Trophoblast cell (in vitro differentiated cells and primary cell): ENCODE results near the gene COPS7A.
A peak's percentile ranks its signal among the peaks of the same experiment; 100 is the strongest.
"Not testable (repeated sequence)": the region's sequence is repeated elsewhere in the genome, so short reads cannot be mapped to it uniquely, and the experiment has no call there.

Experiments used
- DNase-seq, 2 donors: peaks; one replicate each; pipeline ENCODE4 v3.0.0-alpha.2; 2016
- H2AFZ ChIP-seq: 2 replicates; pipeline ENCODE4 v1.6.1; 2013; ENCODE audit warnings: low read length, moderate library complexity, mild to moderate bottlenecking; ENCODE audit not compliant: insufficient read depth, poor library complexity
- H2AK5ac ChIP-seq: 2 replicates; pipeline ENCODE4 v1.6.1; 2013; ENCODE audit warnings: mild to moderate bottlenecking, low read length
- H2BK120ac ChIP-seq: 2 replicates; pipeline ENCODE4 v1.6.1; 2013; ENCODE audit warnings: low read length, mild to moderate bottlenecking, moderate library complexity; ENCODE audit not compliant: insufficient read depth, poor library complexity
- H2BK12ac ChIP-seq: 2 replicates; pipeline ENCODE4 v1.6.1; 2013; ENCODE audit warnings: mild to moderate bottlenecking, low read length, moderate library complexity
- H2BK5ac ChIP-seq: 2 replicates; pipeline ENCODE4 v1.6.1; 2013; ENCODE audit warnings: low read length, low read depth, moderate library complexity, mild to moderate bottlenecking; ENCODE audit not compliant: poor library complexity
- H3K14ac ChIP-seq: 2 replicates; pipeline ENCODE4 v1.6.1; 2013; ENCODE audit warnings: mild to moderate bottlenecking, low read length
- H3K18ac ChIP-seq: 2 replicates; pipeline ENCODE4 v1.6.1; 2013; ENCODE audit warnings: mild to moderate bottlenecking, low read length
- H3K23ac ChIP-seq: 2 replicates; pipeline ENCODE4 v1.6.1; 2013; ENCODE audit warnings: low read length
- H3K27ac ChIP-seq: 2 replicates; pipeline ENCODE4 v1.5.1; 2013; ENCODE audit warnings: low read depth, mild to moderate bottlenecking, inconsistent platforms, low read length, moderate library complexity
- H3K27me3 ChIP-seq: 2 replicates; pipeline ENCODE4 v1.6.1; 2013; ENCODE audit warnings: inconsistent platforms, mild to moderate bottlenecking, low read length, moderate library complexity; ENCODE audit not compliant: insufficient read depth
- H3K36me3 ChIP-seq, 2 experiments: 1 replicate in 1 of 2; 2 replicates in 1 of 2; pipeline ENCODE4 v1.6.1; 2013; ENCODE audit warnings: low read length in 2 of 2, mild to moderate bottlenecking in 2 of 2, moderate library complexity in 1 of 2; ENCODE audit not compliant: insufficient read depth in 2 of 2, control insufficient read depth in 1 of 2
- H3K4ac ChIP-seq: 2 replicates; pipeline ENCODE4 v1.6.1; 2013; ENCODE audit warnings: low read depth, mild to moderate bottlenecking, low read length, moderate library complexity
- H3K4me1 ChIP-seq, 2 experiments: 1 replicate in 1 of 2; 2 replicates in 1 of 2; pipeline ENCODE4 v1.6.1; 2013; ENCODE audit warnings: low read length in 2 of 2, mild to moderate bottlenecking in 2 of 2, moderate library complexity in 1 of 2; ENCODE audit not compliant: insufficient read depth in 2 of 2, control insufficient read depth in 1 of 2
- H3K4me2 ChIP-seq: 2 replicates; pipeline ENCODE4 v1.6.1; 2013; ENCODE audit warnings: inconsistent platforms, mild to moderate bottlenecking, low read length, moderate library complexity
- H3K4me3 ChIP-seq: 2 replicates; pipeline ENCODE4 v1.5.1; 2013; ENCODE audit warnings: mild to moderate bottlenecking, low read depth, low read length, inconsistent platforms
- H3K79me1 ChIP-seq: one replicate; pipeline ENCODE4 v1.6.1; 2013; ENCODE audit warnings: low read length
- H3K79me2 ChIP-seq: 2 replicates; pipeline ENCODE4 v1.6.1; 2013; ENCODE audit warnings: low read length, mild to moderate bottlenecking; ENCODE audit not compliant: control insufficient read depth, insufficient read depth, poor library complexity
- H3K9ac ChIP-seq: 2 replicates; pipeline ENCODE4 v1.6.1; 2013; ENCODE audit warnings: mild to moderate bottlenecking, low read length
- H3K9me3 ChIP-seq: 2 replicates; pipeline ENCODE4 v1.6.1; 2013; ENCODE audit warnings: low read depth, mild to moderate bottlenecking, control low read depth, inconsistent platforms, low read length; ENCODE audit not compliant: insufficient read depth
- H4K12ac ChIP-seq: 2 replicates; pipeline ENCODE4 v1.6.1; 2013; ENCODE audit warnings: low read depth, mild to moderate bottlenecking, low read length, moderate library complexity
- H4K8ac ChIP-seq: 2 replicates; pipeline ENCODE4 v1.6.1; 2013; ENCODE audit warnings: low read depth, mild to moderate bottlenecking, low read length, moderate library complexity
- H4K91ac ChIP-seq: one replicate; pipeline ENCODE4 v1.6.1; 2013; ENCODE audit warnings: low read depth, mild to moderate bottlenecking, low read length, moderate library complexity
- WGBS: extraction: QIAGEN DNeasy Blood & Tissue Kit; methylation state at CpG from one replicate; pipeline ENCODE4 v1.1.7; 2013; ENCODE audit warnings: missing lambda C conversion rate; ENCODE audit not compliant: insufficient read length, insufficient coverage; ENCODE audit errors: extremely low coverage; 5-methylcytosine and 5-hydroxymethylcytosine counted together

Gene COPS7A

DNA sequence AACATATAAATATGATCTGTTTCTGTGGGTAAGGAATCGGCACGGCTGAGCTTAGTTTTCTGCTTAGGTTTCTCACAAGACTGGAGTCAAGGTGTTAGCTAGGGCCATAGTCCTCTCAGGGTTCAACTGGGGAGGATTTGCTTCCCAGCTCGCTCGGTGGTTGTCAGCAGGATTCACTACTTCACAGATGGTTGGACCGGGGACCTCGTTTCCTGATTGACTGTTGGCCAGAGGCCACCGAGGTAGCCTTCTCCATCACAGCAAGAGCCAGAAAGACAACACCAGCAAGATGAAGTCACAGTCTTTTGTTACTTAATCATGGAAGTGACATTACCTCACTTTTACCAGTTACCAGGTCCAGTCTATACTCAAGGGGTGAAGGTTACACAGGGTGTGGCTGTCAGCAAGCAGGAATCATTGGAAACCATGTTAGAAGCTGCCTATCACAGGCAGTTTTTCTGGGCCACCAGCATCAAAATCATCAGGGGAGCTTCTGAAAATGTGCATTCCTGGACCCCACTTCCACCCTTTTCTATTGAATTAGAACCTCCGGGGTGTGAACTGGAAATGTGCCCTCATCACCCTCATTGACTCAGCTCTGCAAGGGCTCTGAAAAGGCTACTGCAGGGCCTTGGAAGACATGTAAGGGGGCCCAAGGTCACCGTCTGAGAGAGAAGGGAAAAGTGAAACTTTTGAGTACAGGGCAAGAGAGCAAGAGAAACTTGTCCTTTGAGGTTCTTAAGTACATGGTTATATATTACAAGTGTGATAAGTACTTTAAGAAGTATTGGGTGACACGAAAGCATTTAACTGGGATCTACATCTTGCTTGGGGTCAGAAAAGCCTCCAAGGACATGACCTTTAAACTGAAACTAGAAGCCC lies 10.9 kb downstream of the COPS7A start:
- no peak for DNase-seq
- no peak overlapping the region for H3K18ac ChIP-seq
- no peak overlapping the region for H3K9ac ChIP-seq
- no peaks in the 10 kb centered on the region for H3K79me2 ChIP-seq
- no peak overlapping the region for H2AK5ac ChIP-seq
- H3K79me1 ChIP-seq: no peaks in the 10 kb centered on the region
- no peak overlapping the region for H2AFZ ChIP-seq
- H3K27ac ChIP-seq: no peak overlapping the region
- H3K14ac ChIP-seq: no peak overlapping the region
- H3K4ac ChIP-seq: no peak overlapping the region
- H3K9me3 ChIP-seq: no peaks in the 10 kb centered on the region
- no peak overlapping the region for H4K91ac ChIP-seq
- H2BK5ac ChIP-seq: no peak overlapping the region
- no CpG with 5 or more reads among the region's 10 CpGs for WGBS
- no peaks in the 10 kb centered on the region for H3K4me1 ChIP-seq
- H3K23ac ChIP-seq: no peak overlapping the region
- H3K4me2 ChIP-seq: no peak overlapping the region
- H2BK12ac ChIP-seq: no peak overlapping the region
- H2BK120ac ChIP-seq: no peak overlapping the region
- H3K36me3 ChIP-seq: peaks cover 16 to 28% of the 10 kb centered on the region in 2 experiments
- no peak overlapping the region for H4K8ac ChIP-seq
- H4K12ac ChIP-seq: no peak overlapping the region
- no peaks in the 10 kb centered on the region for H3K27me3 ChIP-seq
- no peak overlapping the region for H3K4me3 ChIP-seq

DNA sequence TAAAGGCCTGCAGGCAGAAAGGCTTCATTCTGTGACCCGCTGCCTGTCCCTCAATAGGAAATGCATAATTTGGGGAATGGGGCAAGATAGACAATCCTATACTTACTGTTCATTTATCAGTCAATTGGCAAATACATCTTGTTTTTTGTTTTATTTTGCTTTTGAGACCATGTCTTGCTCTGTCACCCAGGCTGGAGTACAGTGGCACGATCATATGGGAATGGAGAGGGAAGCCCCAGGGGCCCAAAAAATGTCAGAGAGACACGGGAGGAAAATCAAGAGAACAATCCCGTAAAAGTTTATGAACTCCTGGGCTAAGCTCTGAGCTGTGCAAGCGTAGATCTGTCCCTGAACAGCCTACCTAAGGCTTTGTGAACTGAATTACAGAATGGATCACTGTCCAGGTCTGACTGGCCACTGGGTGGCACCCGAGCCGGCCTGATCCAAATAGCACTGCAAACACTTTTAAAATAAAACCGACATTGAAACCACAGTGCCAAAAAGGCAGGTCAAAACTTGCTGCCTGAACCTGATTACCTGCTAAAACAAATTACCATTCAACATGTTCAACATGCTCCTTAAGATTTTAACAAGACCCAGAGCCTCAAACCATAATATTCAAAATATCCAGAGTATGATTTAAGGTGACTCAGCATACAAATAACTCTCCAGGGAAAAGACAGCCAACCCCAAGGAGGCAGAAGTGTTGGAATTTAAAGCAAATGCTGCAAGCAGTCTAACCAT lies 11.8 kb downstream of the COPS7A start:
- Histone ChIP-seq H2AK5ac (no peak overlapping the region), H2BK12ac (no peak overlapping the region), H3K18ac (no peak overlapping the region), H2BK5ac (no peak overlapping the region), H3K36me3 (peaks cover 8 to 20% of the 10 kb centered on the region in 2 experiments), H3K4ac (no peak overlapping the region), H3K23ac (no peak overlapping the region), H3K9ac (no peak overlapping the region), H4K8ac (no peak overlapping the region), H3K4me3 (no peak overlapping the region), H4K12ac (no peak overlapping the region), H3K4me1 (no peaks in the 10 kb centered on the region), H2BK120ac (no peak overlapping the region), H3K79me1 (no peaks in the 10 kb centered on the region), H4K91ac (no peak overlapping the region), H3K27me3 (no peaks in the 10 kb centered on the region), H3K79me2 (no peaks in the 10 kb centered on the region), H2AFZ (no peak overlapping the region), H3K14ac (no peak overlapping the region), H3K4me2 (no peak overlapping the region), H3K27ac (no peak overlapping the region), H3K9me3 (no peaks in the 10 kb centered on the region)
- DNase-seq: peak; percentile 48 to 72
- no CpG with 5 or more reads among the region's 8 CpGs for WGBS

DNA sequence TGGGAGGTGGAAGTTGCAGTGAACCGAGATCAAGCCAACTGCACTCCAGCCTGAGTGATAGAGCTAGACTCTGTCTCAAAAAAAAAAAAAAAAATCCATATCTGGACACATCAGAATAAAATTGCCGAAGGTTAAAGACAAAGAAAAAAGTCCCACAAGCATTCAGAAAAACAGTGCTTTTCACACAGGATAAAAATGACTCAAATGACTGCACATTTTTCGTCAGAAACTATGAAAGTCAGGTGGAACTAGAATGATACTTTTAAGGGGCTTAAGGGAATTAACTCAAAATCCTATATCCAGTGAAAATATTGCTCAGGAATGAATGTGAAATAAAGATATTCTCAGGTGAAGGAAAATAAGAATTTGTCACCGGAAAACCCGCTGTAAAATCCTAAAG lies 12.9 kb downstream of the COPS7A start:
- no peak for DNase-seq
- Histone ChIP-seq H3K79me2 (no peaks in the 10 kb centered on the region), H3K4ac (no peak overlapping the region), H2BK12ac (no peak overlapping the region), H2BK5ac (no peak overlapping the region), H3K4me3 (no peak overlapping the region), H3K18ac (no peak overlapping the region), H2AK5ac (no peak overlapping the region), H3K4me1 (no peaks in the 10 kb centered on the region), H3K27ac (no peak overlapping the region), H3K14ac (no peak overlapping the region), H3K9me3 (no peaks in the 10 kb centered on the region), H3K36me3 (peaks cover 0 to 10% of the 10 kb centered on the region in 2 experiments), H3K4me2 (no peak overlapping the region), H4K91ac (no peak overlapping the region), H2BK120ac (no peak overlapping the region), H3K9ac (no peak overlapping the region), H4K12ac (no peak overlapping the region), H3K27me3 (no peaks in the 10 kb centered on the region), H3K79me1 (no peaks in the 10 kb centered on the region), H4K8ac (no peak overlapping the region), H3K23ac (no peak overlapping the region), H2AFZ (no peak overlapping the region)
- WGBS: no CpG with 5 or more reads among the region's 5 CpGs

DNA sequence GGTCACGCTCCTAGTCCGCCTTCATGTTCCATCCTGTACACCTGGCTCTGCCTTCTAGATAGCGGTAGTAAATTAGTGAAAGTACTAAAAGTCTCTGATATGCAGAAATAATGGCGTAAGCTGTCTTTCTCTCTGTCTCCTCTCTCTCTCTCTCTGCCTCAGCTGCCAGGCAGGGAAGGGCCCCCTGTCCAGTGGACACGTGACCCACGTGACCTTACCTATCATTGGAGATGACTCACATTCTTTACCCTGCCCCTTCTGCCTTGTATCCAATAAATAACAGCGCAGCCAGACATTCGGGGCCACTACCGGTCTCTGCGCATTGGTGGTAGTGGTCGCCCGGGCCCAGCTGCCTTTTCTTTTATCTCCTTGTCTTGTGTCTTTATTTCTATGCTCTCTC lies 18.2 kb downstream of the COPS7A start:
- H3K9me3 ChIP-seq, H4K8ac ChIP-seq, H3K4me3 ChIP-seq, H3K79me2 ChIP-seq, H3K27me3 ChIP-seq, H4K91ac ChIP-seq, H3K79me1 ChIP-seq, H2BK5ac ChIP-seq, H4K12ac ChIP-seq, H2BK120ac ChIP-seq, H3K23ac ChIP-seq, H2AK5ac ChIP-seq, H3K14ac ChIP-seq, H2AFZ ChIP-seq, H3K4ac ChIP-seq, H3K9ac ChIP-seq, H2BK12ac ChIP-seq, H3K4me2 ChIP-seq, DNase-seq, H3K27ac ChIP-seq, H3K18ac ChIP-seq: not testable (repeated sequence)
- Histone ChIP-seq H3K4me1 (peaks cover 15 to 19% of the 10 kb centered on the region in 2 experiments), H3K36me3 (peaks cover 6 to 14% of the 10 kb centered on the region in 2 experiments)
- no CpG with 5 or more reads among the region's 12 CpGs for WGBS
